B cell (primary cell): Measurements from ENCODE around the gene TRABD2B.

Experiments
- EZH2 ChIP-seq: IDR thresholded peaks from 2 replicates; pipeline ENCODE4 v1.6.1; 2012; ENCODE audit warnings: borderline replicate concordance, low read depth, mild to moderate bottlenecking, moderate library complexity, low read length; ENCODE audit not compliant: insufficient read depth, poor library complexity, severe bottlenecking
- TF ChIP-seq, protein P1 (sequence below): fragments of 200-600 bp; IDR thresholded peaks from one replicate; pipeline ENCODE4 v1.8.0; 2022; ENCODE audit warnings: antibody characterized with exemption, mild to moderate bottlenecking

DNA sequence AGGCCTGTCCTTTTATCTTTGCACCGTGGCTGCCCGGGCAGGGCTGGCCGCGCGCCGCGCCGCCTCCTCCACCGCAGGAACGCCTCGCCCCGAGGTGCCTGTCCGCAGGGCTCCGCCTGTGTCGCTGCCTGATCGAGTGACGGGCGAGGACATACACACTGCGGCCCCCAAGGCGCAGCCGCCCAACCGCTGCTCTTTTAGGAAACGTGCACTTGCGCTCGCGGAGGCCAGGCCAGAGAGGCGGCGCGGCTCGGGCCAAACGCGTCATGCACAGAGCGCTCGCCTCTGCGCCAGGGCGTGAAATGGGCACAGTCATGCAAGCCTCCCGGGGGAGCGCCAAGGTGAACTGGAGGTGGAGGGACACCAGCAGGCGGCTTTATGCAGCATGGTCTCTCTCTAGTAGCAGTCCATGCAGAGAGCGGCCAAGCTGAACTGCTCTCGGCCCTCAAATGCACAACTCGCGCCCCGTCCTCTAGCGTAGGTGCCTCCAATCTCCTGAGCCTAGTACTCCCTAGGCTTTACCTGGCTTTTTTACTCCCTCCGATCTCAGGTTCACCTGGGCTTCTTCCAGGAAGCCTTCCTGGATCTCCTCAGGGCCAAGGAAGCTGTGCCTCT lies 12.9 kb downstream of the TRABD2B start:
- TF ChIP-seq, protein P1, sequence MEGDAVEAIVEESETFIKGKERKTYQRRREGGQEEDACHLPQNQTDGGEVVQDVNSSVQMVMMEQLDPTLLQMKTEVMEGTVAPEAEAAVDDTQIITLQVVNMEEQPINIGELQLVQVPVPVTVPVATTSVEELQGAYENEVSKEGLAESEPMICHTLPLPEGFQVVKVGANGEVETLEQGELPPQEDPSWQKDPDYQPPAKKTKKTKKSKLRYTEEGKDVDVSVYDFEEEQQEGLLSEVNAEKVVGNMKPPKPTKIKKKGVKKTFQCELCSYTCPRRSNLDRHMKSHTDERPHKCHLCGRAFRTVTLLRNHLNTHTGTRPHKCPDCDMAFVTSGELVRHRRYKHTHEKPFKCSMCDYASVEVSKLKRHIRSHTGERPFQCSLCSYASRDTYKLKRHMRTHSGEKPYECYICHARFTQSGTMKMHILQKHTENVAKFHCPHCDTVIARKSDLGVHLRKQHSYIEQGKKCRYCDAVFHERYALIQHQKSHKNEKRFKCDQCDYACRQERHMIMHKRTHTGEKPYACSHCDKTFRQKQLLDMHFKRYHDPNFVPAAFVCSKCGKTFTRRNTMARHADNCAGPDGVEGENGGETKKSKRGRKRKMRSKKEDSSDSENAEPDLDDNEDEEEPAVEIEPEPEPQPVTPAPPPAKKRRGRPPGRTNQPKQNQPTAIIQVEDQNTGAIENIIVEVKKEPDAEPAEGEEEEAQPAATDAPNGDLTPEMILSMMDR = no peak
- TF ChIP-seq EZH2 = no peak
